Upper lobe of left lung (tissue), 6 donors: Measurements from ENCODE around the gene CLPSL1. TPM values are rescaled to one million over a fixed set of nuclear protein-coding genes. Genes with fewer than 3 reads are reported as not detected.
A peak's percentile ranks its signal among the peaks of the same experiment; 100 is the strongest.

Experiments
- ATAC-seq, 2 donors: fragments of 200-7000 bp; cut with Tn5 transposase; one replicate each; pipeline ENCODE4 v1.9.1; 2022; ENCODE audit warnings: mild to moderate bottlenecking in 2 of 2, moderate library complexity in 2 of 2; ENCODE audit not compliant: low FRiP score in 2 of 2
- DNase-seq, 2 donors: peaks; one replicate each; pipeline ENCODE4 v3.0.0-alpha.2; 2019 to 2020
- H3K27ac ChIP-seq, 4 donors: fragments of 200-600 bp; sonication (generic); one replicate each; pipeline ENCODE4 v1.5.1; 2016 to 2019
- H3K27me3 ChIP-seq, 4 donors: fragments of 200-600 bp; sonication (generic); one replicate each; pipeline ENCODE4 v1.5.1; 2017 to 2019
- H3K36me3 ChIP-seq, 4 donors: fragments of 200-600 bp; sonication (generic); one replicate each; pipeline ENCODE4 v1.5.1; 2016 to 2019
- H3K4me1 ChIP-seq, 4 donors: fragments of 200-600 bp; sonication (generic); one replicate each; pipeline ENCODE4 v1.5.1; 2018 to 2019
- H3K4me3 ChIP-seq, 4 donors: fragments of 200-600 bp; sonication (generic); one replicate each; pipeline ENCODE4 v1.5.1; 2017 to 2019; ENCODE audit warnings: mild to moderate bottlenecking in 2 of 4, moderate library complexity in 1 of 4
- H3K9me3 ChIP-seq, 4 donors: fragments of 200-600 bp; sonication (generic); one replicate each; pipeline ENCODE4 v1.5.1; 2018 to 2019
- CTCF ChIP-seq, 6 experiments: fragments of 450-650 bp in 4 of 6; fragments of 200-600 bp in 2 of 6; sonication (generic) in 2 of 6; IDR thresholded peaks; one replicate each; pipeline ENCODE4 v1.5.1; 2016 to 2019; ENCODE audit warnings: antibody characterized with exemption in 6 of 6
- EP300 ChIP-seq, 4 donors: sonication (generic); formaldehyde crosslinking; IDR thresholded peaks; one replicate each; pipeline ENCODE4 v1.5.1; 2017; ENCODE audit warnings: antibody characterized with exemption in 4 of 4, control low read depth in 2 of 4
- POLR2A ChIP-seq, 4 donors: fragments of 450-650 bp; IDR thresholded peaks; one replicate each; pipeline ENCODE4 v1.5.1; 2016 to 2017; ENCODE audit warnings: antibody characterized with exemption in 4 of 4, mild to moderate bottlenecking in 2 of 4
- POLR2AphosphoS5 ChIP-seq, 2 donors: sonication (generic); formaldehyde crosslinking; IDR thresholded peaks; one replicate each; pipeline ENCODE4 v1.5.1; 2017; ENCODE audit warnings: antibody characterized with exemption in 2 of 2
- WGBS, 2 donors: methylation state at CpG; one replicate each; pipeline ENCODE4 v1.1.5; 2017 to 2018; 5-methylcytosine and 5-hydroxymethylcytosine counted together
- total RNA-seq, 6 donors: library from RNA; depleted of rRNA in 4 of 6; stranded (reverse); fragments of >200 nt in 4 of 6; gene quantifications; one replicate each; pipeline versions ENCODE4 v1.1.0 to v1.2.1, GENCODE V29; 2016 to 2021
- donor health status: DM: no; HTN: no; CAD: no; lungs with moderate emphysema.
- donor health status: DM: no; HTN: yes; CAD: no; lungs with severe emphysema.

Gene CLPSL1
- total RNA-seq, 6 donors from 2014 or later = not detected

DNA sequence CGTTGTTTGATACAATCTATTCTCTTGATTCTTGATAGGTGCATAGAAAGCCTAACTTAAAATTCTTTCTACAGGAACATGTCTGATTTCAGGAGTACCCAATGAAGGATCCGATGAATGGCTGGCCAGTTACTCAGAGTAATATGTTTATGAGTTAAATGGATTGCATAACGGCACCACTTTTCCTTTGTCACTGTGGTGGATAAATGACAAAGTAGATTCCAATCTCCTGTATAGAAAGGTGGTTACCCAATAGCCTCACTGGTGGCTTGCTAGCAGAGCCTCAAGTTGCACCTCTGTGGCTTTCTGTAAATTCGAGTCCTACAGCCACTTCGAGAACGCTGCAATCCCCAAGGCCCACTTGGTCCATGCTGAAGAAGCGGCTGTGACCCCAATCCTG, 52.7 kb downstream of the CLPSL1 start:
- Histone ChIP-seq H3K36me3 (peaks cover 0 to 27% (median 12%) of the 10 kb centered on the region in 4 donors), H3K9me3 (no peaks in the 10 kb centered on the region), H3K4me3 (no peak overlapping the region), H3K27me3 (no peaks in the 10 kb centered on the region), H3K4me1 (no peaks in the 10 kb centered on the region), H3K27ac (peak overlapping the region in 1 of 4 donors; percentile 61)
- peak in 1 of 2 donors; percentile 21 for DNase-seq
- TF ChIP-seq POLR2AphosphoS5 (IDR thresholded peaks at IDR 0.05) (no peak), CTCF (IDR thresholded peaks at IDR 0.05) (no peak), EP300 (IDR thresholded peaks at IDR 0.05) (no peak), POLR2A (IDR thresholded peaks at IDR 0.05) (no peak)
- ATAC-seq = no peak
- 74 to 80% methylated on average over 7 of the region's 7 CpGs for WGBS, 2 donors

Other genes with a start within 250 kb of the CLPSL1 start
- 100 to 1,000 TPM; 112 to 203 (median 143) TPM for gene FKBP5, start 92.1 kb upstream of the CLPSL1 start, total RNA-seq
- gene ARMC12, start 44.0 kb upstream of the CLPSL1 start, total RNA-seq = 1 to 10 TPM in 1 of 6 donors, under 1 TPM in 4, not detected in 1; 0.46 to 6.3 (median 0.74) TPM
- not detected for gene CLPSL2, start 4.4 kb upstream of the CLPSL1 start, total RNA-seq
- 1 to 10 TPM in 2 of 6 donors, not detected in 4; 3.2 to 8.0 TPM for gene CLPS, start 16.3 kb downstream of the CLPSL1 start, total RNA-seq
- gene LHFPL5, start 24.3 kb downstream of the CLPSL1 start, total RNA-seq = not detected
- gene SRPK1, start 140.1 kb downstream of the CLPSL1 start, total RNA-seq = 10 to 100 TPM; 24.5 to 68.5 (median 42.7) TPM
- gene SLC26A8, start 243.6 kb downstream of the CLPSL1 start, total RNA-seq = 1 to 10 TPM in 1 of 6 donors, under 1 TPM in 5; under 0.01 to 1.5 (median 0.80) TPM
- 10 to 100 TPM; 39.8 to 96.3 (median 70.8) TPM for gene MAPK14, start 246.8 kb downstream of the CLPSL1 start, total RNA-seq